ENCODE results near the gene CLCN3.
A peak's percentile ranks its signal among the peaks of the same experiment; 100 is the strongest.
"Not testable (repeated sequence)": the region's sequence is repeated elsewhere in the genome, so short reads cannot be mapped to it uniquely, and the experiment has no call there.

CLCN3 gene

GRCh38 chr4:169655401-169655800 is 35.0 kb downstream of the CLCN3 start:
- no peak for DNase-seq (ENCODE audit: low read depth, low spot score)

DNA sequence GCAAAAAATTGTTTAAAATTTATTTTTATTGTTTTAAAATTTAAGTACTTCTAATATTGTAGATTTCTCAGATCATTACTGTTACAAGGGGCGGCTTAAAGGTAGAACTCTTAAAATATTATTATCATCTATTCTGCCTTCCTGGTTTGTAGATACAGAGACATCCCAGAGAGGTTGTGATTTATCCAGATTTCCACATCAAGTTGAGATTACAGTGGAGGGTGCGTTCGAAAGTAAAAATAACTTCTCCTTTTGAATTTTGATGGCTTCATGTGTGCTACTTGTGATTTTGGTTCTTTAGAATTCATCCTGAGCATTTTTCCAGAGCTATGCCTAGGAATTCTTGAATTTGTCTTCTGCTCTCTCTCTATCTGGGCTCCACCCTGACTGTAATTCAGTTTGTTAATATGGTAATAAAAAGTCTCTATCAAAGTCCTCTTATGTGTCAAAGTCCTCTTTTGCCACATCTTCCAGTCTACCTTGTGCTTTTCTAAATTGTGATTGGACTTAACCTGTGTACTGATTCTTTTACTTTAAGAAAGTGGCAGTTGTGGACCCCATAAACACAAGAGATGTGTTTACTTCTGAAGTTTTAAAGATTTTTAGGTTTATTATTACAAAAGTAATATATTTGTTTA is 37.2 kb downstream of the CLCN3 start:
- no peak for DNase-seq (ENCODE audit: low read depth, low spot score)

GRCh38 chr4:169658196-169658595 is 37.8 kb downstream of the CLCN3 start:
- no peak for DNase-seq (ENCODE audit: low read depth, low spot score)

- no peak for DNase-seq (ENCODE audit: low read depth, low spot score)
These were observed 38.8 kb downstream of the CLCN3 start for GRCh38 chr4:169658975-169659715.

DNA sequence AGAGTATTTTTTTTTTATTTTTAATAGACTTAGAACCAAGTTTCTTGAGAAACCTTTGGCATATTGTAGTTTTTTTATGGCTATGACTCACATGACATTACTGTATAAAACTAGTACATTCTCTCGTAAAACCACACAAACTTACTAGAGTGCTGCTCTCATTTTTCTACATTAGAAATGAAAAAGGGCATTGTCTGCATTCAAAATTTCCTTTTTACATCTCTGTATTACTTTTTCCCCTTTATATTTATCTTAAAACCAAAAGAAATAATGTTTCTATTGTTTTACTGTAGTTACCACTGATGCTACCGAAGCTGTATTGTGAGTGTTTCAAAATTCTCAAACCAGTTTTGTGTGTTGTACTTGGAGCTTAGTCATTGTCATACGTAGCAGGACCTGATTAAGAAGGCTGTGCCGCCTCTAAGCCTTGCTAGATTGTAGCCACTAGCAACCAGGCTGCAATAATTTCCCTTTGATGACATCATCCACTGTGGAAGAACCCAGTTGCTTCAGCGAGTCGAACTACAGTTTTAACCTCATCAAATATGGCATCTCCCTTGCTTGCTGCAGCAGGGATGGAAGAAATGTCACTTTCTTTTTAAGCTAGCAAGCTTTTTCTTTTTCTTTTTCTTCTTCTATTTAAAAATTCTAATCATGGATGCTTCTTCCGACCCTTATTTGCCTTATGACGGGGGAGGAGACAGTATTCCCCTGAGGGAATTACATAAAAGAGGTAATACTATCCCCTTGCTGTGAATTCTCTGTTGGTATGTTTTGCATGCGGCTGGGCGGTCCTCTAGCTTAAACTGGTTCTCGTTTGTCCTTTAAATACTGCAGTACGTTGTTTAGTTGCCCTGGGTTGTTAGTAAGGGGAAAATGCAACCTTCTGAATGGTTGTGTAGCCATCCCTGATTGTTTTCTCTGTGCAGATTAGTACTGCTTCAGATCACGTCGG is 39.6 kb downstream of the CLCN3 start:
- peak; percentile 28 for DNase-seq (ENCODE audit: low read depth, low spot score)

- DNase-seq (ENCODE audit: low read depth, low spot score), result no peak
These were observed 40.6 kb downstream of the CLCN3 start for GRCh38 chr4:169660929-169661328.

- DNase-seq (ENCODE audit: low read depth, low spot score), result no peak
These were observed 41.4 kb downstream of the CLCN3 start for GRCh38 chr4:169661761-169662160.

DNA sequence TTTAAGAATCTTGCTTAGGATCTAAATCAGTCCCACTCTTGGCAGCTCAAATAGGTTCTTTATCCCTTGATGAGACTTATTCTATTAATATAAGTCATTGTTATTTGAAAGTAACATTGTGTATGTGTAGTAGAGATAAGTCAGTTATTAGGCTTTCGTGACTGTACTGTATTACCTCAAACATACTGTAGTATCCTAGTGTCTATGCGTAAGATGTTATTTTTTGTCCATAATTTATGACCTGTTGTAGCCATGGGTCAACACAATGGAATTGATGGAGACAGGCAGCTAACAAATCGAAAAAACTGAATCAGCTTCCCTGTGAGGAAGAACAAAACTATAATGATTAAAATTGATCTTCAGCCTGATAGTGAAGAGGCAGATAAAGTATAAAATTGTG is 41.8 kb downstream of the CLCN3 start:
- DNase-seq (ENCODE audit: low read depth, low spot score), result no peak

GRCh38 chr4:169663402-169663801 is 43.0 kb downstream of the CLCN3 start:
- no peak for DNase-seq (ENCODE audit: low read depth, low spot score)

DNA sequence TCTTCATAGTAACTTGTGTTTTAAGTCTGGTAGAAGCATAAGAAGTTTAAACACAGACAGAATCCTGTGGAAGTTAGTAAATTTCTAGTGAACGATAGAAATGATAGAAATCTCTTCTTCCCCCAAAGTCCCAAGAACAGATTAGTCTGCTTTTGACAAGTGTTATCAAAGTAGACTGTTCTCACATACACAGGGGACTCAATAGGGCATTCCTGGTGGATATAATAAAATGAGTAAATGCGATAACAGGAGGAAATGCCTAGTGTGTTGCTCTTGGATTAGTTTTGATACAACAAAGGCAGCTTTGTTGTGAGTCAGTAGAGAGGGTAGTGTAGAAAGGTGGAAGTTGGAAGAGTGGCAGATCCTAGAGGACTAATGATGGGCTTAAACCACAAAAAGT is 43.5 kb downstream of the CLCN3 start:
- DNase-seq (ENCODE audit: low read depth, low spot score), result no peak

DNA sequence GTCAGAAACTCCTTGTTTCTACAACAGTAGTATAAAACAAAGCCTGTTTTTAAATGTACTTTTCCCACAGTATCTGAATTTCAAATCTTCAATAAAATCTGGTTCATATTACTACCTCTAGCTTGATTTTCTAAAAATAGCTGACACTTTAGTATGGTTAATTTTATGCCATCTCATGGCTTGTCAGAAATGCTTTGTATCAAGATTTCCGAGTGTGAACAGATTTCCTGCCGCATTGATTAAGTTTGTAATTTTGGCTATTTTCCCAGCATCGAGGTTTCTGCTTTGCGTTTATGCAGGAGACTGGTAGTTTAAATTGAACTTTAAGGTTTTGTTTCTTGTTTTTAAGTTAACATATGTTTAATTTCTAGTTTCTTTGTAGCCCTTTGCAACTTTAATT is 44.2 kb downstream of the CLCN3 start:
- DNase-seq (ENCODE audit: low read depth, low spot score), result no peak

DNA sequence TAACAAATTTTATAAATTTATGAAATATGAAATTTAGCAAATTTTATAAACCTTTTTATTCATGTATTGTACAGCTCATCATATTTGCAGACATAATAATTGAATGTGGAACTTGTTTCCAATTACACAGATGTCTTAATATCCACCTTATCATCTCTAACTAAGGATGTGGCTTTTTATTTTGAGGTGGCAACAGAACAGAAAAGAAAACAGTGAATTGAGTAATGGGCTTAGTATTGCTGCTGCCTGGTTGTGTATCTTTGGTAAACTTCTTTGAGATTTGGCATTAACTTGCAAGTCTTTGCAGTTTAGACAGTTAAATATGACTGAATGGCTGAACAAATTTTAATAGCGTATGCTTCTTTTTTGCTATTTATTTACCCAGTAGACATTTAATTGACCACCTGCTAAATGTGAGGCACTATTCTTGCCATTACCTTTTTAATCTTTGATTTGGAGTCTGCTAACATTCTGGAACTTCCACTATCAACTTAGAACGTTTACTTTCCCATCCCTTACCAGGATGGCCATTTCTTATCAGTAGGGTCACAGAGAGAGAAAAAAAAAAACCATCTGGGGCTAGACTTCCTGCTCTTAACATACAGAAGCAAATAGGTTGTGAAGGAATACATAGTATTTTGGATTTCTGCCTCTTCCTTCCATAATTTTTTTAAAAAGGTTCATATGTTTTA is 44.8 kb downstream of the CLCN3 start:
- no peak for DNase-seq (ENCODE audit: low read depth, low spot score)

DNA sequence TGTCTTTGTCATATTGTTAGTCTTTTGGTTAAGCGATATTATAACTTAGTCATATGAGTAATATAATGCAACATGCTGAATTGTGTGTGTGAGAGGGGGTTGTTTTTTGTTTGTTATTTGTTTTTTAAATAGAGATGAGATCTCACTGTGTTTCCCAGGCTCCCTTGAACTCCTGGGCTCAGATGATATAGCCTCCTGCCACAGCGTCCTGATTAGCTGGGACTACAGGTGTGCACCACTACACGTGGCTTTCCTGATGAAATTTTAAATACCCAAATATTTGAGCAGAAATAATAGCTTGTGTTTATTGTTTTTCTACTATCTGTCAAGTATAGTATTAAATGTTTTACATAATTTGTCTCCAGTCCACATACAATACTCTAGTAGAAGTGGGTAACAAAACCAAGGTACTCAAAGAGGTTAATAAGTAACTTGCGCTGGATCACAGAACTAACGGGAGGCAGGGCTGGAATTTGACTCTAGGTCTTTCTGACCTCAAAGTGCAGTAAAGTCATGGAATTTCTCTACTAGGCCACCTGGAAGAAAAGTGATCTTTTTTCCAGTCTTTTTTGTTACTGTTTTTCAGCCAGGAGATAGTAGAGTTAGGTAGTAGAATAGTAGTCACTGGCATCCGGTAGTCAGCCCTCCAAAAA is 47.8 kb downstream of the CLCN3 start:
- DNase-seq (ENCODE audit: low read depth, low spot score), result no peak

DNA sequence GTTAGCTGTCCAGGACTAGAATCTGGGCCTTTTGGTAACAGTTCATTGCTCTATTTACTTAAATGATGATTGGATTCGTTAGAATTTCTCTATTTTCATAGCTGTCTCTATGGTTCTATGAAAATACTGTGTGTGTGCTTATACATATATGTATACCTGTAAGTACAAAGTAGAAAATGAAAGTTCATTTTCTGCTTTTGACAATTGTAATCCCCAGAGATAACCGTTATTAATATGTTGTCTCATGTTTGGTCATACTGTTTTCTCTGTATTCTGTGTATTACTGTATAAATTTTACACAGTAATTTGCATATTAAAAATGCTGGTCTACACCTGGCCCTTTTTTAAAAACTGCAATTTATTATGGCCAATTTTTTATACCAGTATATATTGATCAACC is 55.4 kb downstream of the CLCN3 start:
- DNase-seq (ENCODE audit: low read depth, low spot score), result no peak

- no peak for DNase-seq (ENCODE audit: low read depth, low spot score)
These were observed 56.9 kb downstream of the CLCN3 start for GRCh38 chr4:169677150-169677748.

- not testable (repeated sequence) for DNase-seq (ENCODE audit: low read depth, low spot score)
These were observed 58.1 kb downstream of the CLCN3 start for GRCh38 chr4:169678486-169678885.

DNA sequence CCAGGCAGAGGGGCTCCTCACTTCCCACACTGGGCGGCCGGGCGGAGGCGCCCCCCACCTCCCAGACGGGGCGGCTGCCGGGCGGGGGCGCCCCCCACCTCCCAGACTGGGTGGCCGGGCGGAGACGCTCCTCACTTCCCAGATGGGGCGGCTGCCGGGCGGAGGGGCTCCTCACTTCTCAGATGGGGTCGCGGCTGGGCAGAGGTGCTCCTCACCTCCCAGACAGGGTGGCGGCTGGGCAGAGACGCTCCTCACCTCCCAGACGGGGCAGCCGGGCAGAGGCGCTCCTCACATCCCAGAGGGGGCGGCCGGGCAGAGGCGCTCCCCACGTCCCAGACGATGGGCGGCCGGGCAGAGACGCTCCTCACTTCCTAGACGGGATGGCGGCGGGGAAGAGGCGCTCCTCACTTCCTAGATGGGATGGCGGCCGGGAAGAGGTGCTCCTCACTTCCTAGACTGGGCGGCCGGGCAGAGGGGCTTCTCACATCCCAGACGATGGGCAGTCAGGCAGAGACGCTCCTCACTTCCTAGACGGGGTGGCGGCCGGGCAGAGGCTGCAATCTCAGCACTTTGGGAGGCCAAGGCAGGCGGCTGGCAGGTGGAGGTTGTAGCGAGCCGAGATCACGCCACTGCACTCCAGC is 58.7 kb downstream of the CLCN3 start:
- not testable (repeated sequence) for DNase-seq (ENCODE audit: low read depth, low spot score)

- DNase-seq (ENCODE audit: low read depth, low spot score), result no peak
These were observed 62.1 kb downstream of the CLCN3 start for GRCh38 chr4:169682372-169683047.

- DNase-seq (ENCODE audit: low read depth, low spot score), result no peak
These were observed 69.3 kb downstream of the CLCN3 start for GRCh38 chr4:169689681-169690080.

DNA sequence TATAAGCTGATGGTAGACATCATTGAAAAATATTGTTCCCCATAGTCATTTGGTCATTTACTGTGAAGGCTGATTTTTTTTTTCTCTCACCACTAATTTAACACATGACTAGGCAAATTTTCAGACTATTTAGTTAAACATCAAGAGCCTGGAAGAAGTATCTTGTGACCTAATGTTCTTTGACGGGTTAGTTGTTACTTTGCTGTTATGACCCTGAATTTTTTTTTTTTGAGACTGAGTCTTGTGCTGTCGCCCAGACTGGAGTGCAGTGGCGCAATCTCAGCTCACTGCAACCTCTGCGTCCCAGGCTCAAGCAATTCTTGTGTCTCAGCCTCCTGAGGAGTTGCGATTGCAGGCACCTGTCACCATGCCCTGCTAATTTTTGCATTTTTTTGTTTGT is 70.4 kb downstream of the CLCN3 start:
- DNase-seq (ENCODE audit: low read depth, low spot score), result no peak

Data from iPS DF 19.7 (cell line).